Measurements from ENCODE around the gene IKZF4.
"Not testable (repeated sequence)": the region's sequence is repeated elsewhere in the genome, so short reads cannot be mapped to it uniquely, and the experiment has no call there.

IKZF4 gene

DNA sequence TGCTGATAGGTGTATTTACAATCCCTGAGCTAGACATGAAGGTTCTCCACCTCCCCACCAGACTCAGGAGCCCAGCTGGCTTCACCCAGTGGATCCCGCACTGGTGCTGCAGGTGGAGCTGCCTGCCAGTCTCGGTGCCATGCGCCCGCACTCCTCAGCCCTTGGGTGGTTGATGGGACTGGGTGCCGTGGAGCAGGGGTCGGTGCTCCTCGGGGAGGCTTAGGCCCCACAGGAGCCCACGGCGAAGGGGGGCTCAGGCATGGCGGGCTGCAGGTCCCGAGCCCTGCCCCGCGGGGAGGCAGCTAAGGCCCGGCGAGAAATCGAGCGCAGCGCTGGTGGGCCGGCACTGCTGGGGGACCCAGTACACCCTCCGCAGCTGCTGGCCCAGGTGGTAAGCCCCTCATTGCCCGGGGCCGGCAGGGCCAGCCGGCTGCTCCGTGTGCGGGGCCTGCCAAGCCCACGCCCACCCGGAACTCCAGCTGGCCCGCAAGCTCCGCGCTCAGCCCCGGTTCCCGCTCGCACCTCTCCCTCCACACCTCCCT lies 20.8 kb upstream of the IKZF4 start:
- not testable (repeated sequence) for DNase-seq

DNA sequence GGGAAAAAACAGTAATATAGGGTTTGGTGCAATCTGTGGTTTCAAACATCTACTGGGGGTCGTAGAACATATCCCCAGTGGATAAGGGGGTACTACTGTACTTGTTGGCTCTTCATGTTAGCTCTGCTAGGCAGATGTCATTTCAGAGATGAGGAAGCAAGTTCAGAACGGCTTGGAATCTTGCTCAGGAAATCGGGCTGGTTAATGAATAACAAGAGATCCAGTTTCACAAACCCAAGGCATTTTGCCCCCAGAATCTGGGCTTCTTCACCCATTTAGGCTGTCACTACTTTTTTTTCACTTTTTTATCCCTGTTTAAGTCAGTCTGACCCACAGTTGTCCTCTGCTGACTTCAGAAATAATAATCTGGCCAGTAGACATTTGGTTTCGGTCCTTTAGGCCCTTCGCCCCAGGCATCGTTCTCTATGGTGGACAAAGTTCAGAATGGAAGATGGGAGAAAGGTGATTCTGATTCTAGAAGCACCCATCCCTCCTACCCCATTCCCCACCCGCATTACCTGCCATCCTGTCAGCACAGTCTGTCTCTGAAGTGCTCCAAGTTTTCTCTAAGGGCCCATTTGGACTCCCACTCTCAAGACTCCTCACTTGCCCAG lies 19.2 kb upstream of the IKZF4 start:
- DNase-seq: no peak

DNA sequence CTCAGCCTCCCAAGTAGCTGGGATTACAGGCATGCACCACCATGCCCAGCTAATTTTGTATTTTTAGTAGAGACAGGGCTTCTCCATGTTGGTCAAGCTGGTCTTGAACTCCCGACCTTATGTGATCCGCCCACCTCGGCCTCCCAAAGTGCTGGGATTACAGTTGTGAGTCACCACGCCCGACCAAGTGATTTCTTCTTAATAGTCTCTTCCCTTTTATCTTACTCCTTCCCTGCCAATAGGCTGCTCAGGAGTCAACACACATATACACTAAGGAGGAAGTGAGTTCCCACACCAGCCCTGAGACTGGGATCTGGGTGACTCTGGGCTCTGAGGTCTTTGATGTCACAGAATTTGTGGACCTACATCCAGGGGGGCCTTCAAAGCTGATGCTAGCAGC lies 17.5 kb upstream of the IKZF4 start:
- DNase-seq: not testable (repeated sequence)

DNA sequence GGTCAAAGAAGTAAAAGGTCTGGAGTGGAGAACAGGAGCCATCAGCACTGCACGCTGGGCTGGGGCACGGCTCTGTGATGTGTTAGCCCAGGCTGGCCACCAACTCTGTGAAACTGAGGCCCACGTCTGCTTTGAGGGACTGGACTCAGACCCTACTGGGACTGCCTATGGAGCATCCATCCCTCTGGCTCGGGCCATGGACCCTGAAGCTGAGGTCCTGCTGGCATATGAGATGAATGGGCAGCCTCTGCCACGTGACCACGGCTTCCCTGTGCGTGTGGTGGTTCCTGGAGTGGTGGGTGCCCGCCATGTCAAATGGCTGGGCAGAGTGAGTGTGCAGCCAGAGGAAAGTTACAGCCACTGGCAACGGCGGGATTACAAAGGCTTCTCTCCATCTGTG lies 16.6 kb upstream of the IKZF4 start:
- no peak for DNase-seq

DNA sequence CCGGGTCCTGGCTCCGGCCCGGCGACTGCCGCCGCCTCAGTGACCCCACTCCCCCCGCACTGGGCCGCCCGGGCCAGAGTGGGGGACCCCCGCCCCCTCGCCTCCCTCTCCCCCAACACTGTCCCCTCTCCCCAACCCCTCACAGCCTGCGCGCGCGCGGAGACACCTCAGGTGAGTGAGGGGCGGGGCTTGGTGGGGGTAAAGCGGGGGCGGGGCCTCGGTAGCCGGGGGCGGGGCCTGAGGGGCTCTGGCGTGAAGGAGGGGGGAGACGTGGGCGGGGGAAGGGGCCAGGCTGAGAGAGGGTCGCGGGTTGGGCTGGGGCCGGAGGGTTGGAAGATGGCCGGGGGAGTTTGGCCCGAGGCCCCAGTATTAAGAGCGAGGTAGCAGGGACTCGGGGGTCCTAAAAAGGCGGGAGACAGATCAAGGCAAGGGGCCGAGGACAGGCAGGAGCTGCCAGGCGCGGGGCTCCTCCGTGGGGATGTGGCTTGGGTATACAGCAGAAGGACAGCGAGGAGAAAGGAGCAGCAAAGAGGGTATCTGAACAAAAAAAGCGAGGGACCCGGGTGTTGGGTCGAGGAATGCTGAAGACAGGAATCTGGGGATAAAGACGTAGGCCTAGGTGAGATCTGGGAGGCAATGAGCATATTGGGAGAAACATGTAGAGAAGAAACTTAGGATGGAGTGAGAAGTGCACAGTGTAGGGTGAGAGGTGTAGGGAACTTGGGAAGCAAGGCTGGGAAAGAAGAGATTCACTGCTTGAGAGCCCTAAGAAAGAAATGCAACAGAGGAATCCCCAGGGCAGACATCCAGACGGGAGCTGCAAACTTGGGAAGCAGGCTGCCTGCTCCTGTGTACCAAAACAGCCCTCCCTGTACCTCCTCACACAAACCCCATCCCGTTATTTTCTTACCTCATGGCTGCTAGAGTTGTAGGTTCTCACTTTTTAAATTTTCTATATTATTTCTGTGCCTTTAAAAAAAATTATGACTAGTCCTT lies 13.0 kb upstream of the IKZF4 start:
- DNase-seq: peak; percentile 65

DNA sequence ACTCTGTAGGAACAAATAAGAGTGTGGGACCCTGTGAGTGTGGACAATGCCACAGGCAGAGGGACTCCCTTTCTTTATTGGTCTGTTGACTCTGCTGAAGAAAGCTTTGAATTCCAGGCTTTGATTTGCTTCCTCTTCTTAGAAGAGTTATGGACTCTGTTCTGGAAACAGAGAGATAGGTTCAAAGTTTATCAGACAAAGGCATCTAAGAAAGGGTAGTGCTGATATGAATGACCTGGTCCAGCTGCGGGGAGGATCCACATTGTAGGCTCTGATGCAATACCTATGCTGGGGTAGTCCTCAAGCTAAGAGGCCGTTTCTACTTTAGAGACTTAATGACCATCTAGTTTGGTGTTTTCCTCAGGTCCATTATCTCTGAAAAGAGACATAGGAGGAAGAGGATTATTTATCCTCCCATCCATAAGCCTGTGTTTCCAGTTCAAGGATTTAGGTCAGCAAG lies 10.7 kb upstream of the IKZF4 start:
- DNase-seq: no peak

DNA sequence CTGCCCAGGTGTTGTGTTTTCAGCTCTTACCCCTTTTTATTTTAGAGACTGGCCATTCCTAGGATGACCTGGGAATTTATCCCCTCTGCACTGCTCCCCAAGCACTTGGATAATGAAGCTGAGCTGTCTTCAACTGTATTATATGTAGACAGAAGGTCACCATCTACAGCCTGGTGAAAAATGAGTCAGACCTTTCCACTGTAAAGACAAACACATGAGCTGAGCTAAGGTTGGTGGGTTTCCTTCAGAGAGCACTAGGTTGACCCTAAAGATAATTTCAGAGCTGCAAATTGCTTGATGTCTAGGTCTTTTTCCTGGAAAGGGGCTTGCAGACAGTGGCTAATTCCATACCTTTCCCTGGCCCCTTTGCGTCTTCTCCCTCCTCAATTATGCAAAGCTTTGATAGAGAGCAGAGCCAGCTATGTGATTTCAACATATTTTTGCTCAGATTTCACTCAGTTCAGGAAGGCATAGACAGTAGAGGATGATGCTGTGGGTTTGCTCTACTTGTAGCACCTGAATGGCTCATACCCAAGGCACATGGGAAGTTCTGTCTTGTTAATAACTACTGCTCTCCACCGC lies 9.2 kb upstream of the IKZF4 start:
- no peak for DNase-seq

DNA sequence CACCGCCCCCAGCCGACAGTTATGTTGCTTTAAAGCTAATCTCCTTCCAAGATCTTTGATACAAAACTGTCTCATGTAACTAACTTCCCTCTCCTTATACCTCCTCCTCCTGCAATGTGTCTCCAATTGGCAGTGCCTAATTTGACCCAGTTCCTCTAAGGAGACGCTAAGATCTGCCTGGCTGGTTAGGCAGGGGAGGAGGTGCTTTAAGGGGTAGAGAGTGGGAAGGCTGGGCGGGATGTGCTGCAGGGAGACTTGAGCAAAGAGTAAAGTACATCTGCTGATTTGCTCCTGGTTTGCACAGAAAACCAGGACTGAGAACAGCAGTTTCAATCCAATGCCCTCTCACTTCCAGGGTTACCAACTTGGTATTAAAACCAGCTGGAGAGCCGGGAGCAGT lies 7.4 kb upstream of the IKZF4 start:
- no peak for DNase-seq

DNA sequence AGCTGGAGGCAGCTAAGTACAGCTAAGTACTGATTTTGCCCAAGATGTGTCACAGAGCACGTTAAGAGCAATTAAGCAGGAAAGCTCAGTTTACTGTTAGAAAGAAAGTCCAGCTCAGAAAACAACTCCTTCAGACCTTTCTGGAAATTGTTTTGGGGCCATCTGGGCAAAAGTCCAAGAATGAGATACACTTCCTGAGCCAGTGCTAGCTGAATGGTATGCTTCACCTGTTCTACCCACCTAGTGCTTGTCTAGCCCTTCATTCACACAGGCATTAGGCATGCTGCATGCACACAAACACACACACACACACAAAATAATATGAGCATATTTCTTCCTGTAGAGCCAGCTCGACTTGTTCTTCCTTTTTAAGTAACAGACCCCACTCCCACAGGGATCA lies 6.6 kb upstream of the IKZF4 start:
- no peak for DNase-seq

DNA sequence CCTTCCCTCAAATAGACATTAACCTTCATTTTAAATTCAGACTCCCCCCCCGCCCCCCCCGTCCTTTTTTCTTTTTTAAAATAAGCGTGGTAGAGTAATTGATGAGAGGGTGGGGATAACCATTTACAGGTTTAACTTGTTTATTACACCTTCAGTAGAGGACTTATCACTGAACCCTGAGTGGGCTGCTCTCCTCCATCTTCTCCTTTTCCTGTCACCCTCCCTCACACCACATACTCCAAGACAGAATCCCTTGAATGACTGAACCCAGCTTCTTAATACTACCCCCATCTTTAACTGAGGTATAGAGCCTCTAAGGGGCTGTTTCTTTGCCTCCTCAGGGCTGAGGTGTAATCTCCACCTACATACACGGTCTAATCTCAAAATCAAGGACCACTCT lies 3.7 kb upstream of the IKZF4 start:
- DNase-seq: no peak

DNA sequence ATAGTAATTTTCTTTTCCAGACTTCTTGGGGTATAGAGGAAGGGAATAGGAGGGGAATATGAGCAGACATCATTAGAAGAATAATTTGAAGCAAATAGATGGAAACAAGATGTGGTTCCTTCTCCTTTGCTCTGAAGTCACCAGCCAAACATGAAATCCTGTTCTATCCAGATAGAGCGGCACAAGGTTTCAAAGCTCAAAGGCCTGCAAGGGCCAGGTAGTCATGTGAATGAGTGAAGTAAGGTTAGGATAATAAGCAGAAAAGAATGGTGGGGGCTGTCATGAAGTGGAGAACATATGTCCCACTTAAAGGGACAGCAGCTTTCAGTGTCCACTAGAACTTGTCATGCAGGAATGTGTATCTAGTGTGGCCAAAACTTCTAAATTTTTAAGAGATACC lies 2.5 kb upstream of the IKZF4 start:
- no peak for DNase-seq

DNA sequence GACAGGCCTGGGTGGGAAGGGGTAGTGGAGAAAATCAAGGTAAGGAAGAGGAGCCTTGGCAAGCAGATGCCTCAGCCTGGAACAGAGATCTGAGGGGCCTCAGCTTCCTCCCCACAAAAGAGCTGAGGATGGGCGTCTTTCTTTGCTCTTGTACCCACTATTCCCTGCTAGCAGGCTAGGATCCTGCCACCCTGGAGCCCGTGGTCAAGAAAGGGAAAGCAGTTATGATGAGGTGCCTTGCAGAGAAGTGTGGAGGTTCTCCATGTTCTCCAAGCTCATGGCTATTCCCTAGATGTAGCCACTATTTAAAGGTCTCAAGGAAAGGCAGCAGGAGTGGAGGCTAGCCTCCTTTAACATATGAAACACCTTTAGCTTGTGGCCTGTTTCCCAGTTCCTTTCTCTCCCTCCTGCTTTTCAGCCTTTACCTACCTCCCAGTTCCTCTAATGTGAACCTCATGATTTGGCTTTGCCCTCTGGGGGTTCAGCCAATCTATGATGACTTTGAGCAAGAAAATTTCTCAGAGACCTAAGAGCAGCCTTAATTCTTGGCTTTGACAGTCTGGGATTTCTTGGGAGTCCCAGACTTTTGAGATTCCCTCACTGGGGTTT lies 1.1 kb downstream of the IKZF4 start:
- no peak for DNase-seq

DNA sequence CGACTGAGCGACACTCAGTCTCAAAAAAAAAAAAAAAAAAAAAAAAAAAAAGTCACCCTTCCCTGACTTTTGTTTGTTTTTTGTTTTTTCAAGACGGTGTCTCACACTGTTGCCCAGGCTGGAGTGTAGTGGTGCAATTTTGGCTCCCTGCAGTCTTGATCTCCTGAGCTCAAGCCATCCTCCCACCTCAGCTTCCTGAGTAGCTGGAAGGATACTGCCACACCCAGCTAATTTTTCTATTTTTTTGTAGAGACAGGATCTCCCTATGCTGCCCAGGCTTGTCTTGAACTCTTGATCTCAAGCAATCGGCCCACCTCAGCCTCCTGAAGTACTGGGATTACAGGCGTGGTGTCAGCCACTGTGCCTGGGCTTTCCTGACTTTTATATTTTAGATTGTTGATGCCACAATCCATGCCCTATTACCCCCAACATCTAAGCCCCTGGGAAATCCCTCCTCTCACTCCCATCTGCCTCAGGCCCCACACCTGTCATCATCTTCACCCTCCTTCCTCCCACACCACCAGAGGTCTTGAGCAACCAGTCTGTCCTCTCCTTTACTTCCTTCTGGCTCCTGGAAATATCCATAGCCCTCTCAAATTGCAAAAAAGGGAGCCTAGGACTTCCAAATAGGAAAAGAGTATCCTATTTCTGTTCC lies 7.8 kb downstream of the IKZF4 start:
- DNase-seq: no peak

DNA sequence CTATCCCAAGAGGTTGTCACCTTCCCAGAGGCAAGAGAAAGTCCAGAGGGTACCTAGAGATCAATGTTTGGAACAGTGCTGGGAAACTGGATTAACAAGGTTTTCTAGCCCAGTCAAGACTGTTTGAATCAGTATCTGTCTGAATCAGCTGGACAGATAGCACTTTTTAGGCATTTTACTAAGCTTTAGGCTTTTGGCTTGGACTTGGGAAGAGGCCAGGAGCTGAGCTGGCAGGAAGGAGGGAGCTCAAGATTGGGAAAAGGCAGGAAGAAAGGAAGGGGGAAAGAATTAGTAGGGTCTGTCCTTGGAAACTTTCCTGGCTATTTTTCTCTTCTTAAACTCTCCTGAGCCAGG lies 8.3 kb downstream of the IKZF4 start:
- DNase-seq: no peak

DNA sequence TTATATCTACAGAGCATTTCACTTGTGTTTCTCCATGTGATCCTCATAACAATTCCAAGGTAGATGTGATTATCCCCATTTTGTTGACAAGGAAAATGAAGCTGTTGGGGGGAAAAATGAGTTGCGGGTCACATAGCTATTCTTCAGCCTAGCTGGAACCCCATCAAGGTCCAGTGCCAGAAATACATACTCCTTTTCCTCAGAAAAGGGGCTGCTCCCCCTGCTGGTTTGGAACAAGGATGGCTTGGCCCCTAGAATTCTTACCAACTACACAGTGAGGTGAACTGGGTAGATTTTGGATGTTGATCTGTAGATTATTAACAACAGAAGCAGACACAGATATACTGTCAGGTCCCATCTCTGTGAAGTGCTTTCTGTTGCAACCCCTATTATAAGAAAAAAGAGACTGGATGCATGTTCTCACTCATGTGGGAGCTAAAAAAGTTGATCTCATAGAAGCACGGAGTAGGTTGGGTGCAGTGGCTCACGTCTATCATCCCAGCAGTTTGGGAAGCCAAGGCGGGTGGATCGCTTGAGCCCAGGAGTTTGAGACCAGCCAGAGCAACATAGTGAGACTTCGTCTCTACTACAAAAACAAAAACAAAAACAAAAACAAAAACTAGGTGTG lies 8.9 kb downstream of the IKZF4 start:
- DNase-seq: no peak

DNA sequence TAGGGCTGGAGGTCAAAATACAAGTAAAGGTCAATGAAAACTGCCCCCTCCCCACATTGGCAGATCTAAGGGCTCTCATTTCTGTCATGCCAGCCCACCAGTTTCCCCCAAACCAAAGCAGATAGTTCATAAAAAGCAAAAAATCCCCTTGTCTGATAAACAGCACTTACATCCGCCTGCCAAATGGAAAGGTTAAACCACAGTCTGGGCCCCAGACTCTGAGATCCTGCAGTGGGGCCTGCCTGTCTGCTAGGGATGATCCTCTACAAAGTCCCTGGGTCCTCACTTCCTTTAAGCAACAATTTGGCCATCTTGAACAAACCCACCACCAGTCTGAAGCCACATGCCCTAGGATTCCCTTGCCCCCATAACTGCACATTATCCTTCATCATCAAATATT lies 11.1 kb downstream of the IKZF4 start:
- no peak for DNase-seq

DNA sequence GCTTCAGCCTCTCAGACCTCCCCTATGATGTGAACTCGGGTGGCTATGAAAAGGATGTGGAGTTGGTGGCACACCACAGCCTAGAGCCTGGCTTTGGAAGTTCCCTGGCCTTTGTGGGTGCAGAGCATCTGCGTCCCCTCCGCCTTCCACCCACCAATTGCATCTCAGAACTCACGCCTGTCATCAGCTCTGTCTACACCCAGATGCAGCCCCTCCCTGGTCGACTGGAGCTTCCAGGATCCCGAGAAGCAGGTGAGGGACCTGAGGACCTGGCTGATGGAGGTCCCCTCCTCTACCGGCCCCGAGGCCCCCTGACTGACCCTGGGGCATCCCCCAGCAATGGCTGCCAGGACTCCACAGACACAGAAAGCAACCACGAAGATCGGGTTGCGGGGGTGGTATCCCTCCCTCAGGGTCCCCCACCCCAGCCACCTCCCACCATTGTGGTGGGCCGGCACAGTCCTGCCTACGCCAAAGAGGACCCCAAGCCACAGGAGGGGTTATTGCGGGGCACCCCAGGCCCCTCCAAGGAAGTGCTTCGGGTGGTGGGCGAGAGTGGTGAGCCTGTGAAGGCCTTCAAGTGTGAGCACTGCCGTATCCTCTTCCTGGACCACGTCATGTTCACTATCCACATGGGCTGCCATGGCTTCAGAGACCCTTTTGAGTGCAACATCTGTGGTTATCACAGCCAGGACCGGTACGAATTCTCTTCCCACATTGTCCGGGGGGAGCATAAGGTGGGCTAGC lies 13.9 kb downstream of the IKZF4 start:
- DNase-seq: no peak

DNA sequence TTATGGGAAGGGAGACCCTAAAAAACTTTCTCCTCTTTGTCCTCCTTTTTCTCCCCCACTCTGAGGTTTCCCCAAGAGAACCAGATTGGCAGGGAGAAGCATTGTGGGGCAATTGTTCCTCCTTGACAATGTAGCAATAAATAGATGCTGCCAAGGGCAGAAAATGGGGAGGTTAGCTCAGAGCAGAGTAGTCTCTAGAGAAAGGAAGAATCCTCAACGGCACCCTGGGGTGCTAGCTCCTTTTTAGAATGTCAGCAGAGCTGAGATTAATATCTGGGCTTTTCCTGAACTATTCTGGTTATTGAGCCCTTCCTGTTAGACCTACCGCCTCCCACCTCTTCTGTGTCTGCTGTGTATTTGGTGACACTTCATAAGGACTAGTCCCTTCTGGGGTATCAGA lies 16.3 kb downstream of the IKZF4 start:
- no peak for DNase-seq

DNA sequence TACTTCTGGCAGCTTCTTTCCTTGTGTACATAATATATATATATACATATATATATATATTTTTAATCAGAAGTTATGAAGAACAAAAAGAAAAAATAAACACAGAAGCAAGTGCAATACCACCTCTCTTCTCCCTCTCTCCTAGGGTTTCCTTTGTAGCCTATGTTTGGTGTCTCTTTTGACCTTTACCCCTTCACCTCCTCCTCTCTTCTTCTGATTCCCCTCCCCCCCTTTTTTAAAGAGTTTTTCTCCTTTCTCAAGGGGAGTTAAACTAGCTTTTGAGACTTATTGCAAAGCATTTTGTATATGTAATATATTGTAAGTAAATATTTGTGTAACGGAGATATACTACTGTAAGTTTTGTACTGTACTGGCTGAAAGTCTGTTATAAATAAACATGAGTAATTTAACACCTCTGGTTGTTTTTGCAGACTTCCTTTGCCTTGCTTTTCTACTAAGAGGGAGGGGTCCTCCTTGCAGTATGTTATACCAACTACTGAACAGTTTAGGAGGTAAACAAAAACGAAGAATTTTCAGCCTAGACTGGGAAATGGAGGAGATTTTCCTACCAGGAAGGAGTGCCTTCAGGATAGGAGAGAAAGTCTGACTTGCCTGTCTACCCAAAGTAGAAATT lies 17.3 kb downstream of the IKZF4 start:
- DNase-seq: no peak

DNA sequence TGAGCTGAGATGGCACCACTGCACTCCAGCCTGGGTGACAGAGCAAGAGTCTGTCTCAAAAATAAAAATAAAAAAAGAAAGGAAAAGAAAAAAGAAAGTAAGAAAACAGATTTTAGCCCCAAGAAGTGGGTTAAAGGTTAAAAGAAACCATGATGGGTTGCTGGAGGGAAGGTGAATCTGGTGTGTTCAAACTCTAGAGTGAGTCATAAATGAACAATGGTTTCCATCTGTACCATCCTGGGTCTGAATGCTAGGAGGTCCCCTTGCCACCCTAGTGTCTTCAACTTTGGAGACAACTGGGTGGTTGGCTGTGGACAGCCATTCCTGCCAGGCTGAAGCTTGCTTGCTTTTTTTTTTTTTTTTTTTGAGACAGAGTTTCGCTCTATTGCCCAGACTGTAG lies 19.3 kb downstream of the IKZF4 start:
- DNase-seq: no peak

DNA sequence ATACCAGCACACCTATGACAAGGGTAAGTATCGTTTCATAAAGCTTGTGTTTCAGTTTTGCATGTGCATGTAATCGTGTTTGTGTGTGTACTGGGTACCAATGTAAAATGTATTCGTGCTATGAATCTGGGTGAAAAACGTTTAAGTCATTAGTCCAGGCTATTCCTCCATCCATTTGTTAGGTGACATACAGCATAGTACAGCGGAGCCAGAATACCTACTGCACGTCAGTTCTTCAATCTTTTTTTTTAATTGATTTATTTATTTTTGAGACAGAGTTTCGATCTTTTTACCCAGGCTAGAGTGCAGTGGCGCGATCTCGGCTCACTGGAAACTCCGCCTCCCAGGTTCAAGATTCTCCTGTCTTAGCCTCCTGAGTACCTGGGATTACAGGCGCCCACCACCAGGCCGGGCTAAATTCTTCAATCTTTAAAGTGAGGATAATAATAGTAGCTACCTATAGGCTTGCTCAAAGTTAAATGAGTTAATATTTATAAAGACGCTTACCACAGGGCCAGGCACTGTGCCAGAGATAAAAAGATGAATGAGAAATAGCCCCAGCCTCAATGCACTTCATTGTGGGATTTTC lies 20.2 kb downstream of the IKZF4 start:
- DNase-seq: no peak

Measured in 8988T (cell line).